ENCODE data around the gene IGFBP7.
"Not testable (repeated sequence)": the region's sequence is repeated elsewhere in the genome, so short reads cannot be mapped to it uniquely, and the experiment has no call there.

IGFBP7 gene

GRCh38 chr4:57061395-57061794 lies 48.8 kb downstream of the IGFBP7 start:
- no peak for TF ChIP-seq CTCF (IDR thresholded peaks at IDR 0.05; ENCODE audit: insufficient read depth, low read length, poor library complexity, severe bottlenecking)
- no peak overlapping the region for H3K4me3 ChIP-seq (replicated peaks; ENCODE audit: low read depth, low read length)
- no peaks in the 10 kb centered on the region for H3K36me3 ChIP-seq (ENCODE audit: control insufficient read depth, insufficient read depth, low read length)
- H3K27me3 ChIP-seq (replicated peaks; ENCODE audit: control insufficient read depth, insufficient read depth, low read length), result no peaks in the 10 kb centered on the region
- no peak for DNase-seq (ENCODE audit: extremely low read depth, insufficient read length)

- not testable (repeated sequence) for DNase-seq (ENCODE audit: extremely low read depth, insufficient read length); H3K27me3 ChIP-seq (replicated peaks; ENCODE audit: control insufficient read depth, insufficient read depth, low read length); H3K4me3 ChIP-seq (replicated peaks; ENCODE audit: low read depth, low read length); H3K36me3 ChIP-seq (ENCODE audit: control insufficient read depth, insufficient read depth, low read length)
These were observed 49.5 kb downstream of the IGFBP7 start for GRCh38 chr4:57060717-57061067.

GRCh38 chr4:57059890-57060716 lies 50.1 kb downstream of the IGFBP7 start:
- Histone ChIP-seq H3K27me3 (replicated peaks; ENCODE audit: control insufficient read depth, insufficient read depth, low read length) (no peaks in the 10 kb centered on the region), H3K4me3 (replicated peaks; ENCODE audit: low read depth, low read length) (no peak overlapping the region), H3K36me3 (ENCODE audit: control insufficient read depth, insufficient read depth, low read length) (no peaks in the 10 kb centered on the region)
- no peak for DNase-seq (ENCODE audit: extremely low read depth, insufficient read length)
- TF ChIP-seq CTCF (IDR thresholded peaks at IDR 0.05; ENCODE audit: insufficient read depth, low read length, poor library complexity, severe bottlenecking), result no peak

- TF ChIP-seq CTCF (IDR thresholded peaks at IDR 0.05; ENCODE audit: insufficient read depth, low read length, poor library complexity, severe bottlenecking), result no peak
- Histone ChIP-seq H3K27me3 (replicated peaks; ENCODE audit: control insufficient read depth, insufficient read depth, low read length) (no peaks in the 10 kb centered on the region; the same call in none of the 2 replicates), H3K4me3 (replicated peaks; ENCODE audit: low read depth, low read length) (no peak overlapping the region), H3K36me3 (ENCODE audit: control insufficient read depth, insufficient read depth, low read length) (no peaks in the 10 kb centered on the region)
- DNase-seq (ENCODE audit: extremely low read depth, insufficient read length), result no peak
These were observed 54.3 kb downstream of the IGFBP7 start for GRCh38 chr4:57055886-57056285.

GRCh38 chr4:57053508-57053907 lies 56.7 kb downstream of the IGFBP7 start:
- Histone ChIP-seq H3K27me3 (replicated peaks; ENCODE audit: control insufficient read depth, insufficient read depth, low read length) (no peaks in the 10 kb centered on the region; the same call in none of the 2 replicates), H3K36me3 (ENCODE audit: control insufficient read depth, insufficient read depth, low read length) (no peaks in the 10 kb centered on the region), H3K4me3 (replicated peaks; ENCODE audit: low read depth, low read length) (no peak overlapping the region)
- TF ChIP-seq CTCF (IDR thresholded peaks at IDR 0.05; ENCODE audit: insufficient read depth, low read length, poor library complexity, severe bottlenecking), result no peak
- DNase-seq (ENCODE audit: extremely low read depth, insufficient read length), result no peak

GRCh38 chr4:57051524-57051923 lies 58.7 kb downstream of the IGFBP7 start:
- H3K27me3 ChIP-seq (replicated peaks; ENCODE audit: control insufficient read depth, insufficient read depth, low read length), result no peaks in the 10 kb centered on the region; the same call in none of the 2 replicates
- no peaks in the 10 kb centered on the region for H3K36me3 ChIP-seq (ENCODE audit: control insufficient read depth, insufficient read depth, low read length)
- no peak for DNase-seq (ENCODE audit: extremely low read depth, insufficient read length)
- H3K4me3 ChIP-seq (replicated peaks; ENCODE audit: low read depth, low read length), result no peak overlapping the region
- TF ChIP-seq CTCF (IDR thresholded peaks at IDR 0.05; ENCODE audit: insufficient read depth, low read length, poor library complexity, severe bottlenecking), result no peak
